Activated T-cell treated with anti-CD3 and anti-CD28 coated beads, Interleukin-2, amount 50 U/mL, for 24 hours (primary cell): Measurements from ENCODE around the gene SCUBE1.

Experiments
- DNase-seq: peaks from one replicate; pipeline ENCODE4 v3.0.0-alpha.2; 2020
- H3K27ac Mint-ChIP-seq: 2 replicates; pipeline ENCODE4 v1.8.0; 2020; ENCODE audit warnings: mild to moderate bottlenecking, mixed read lengths
- H3K27me3 Mint-ChIP-seq: 2 replicates; pipeline ENCODE4 v1.8.0; 2020; ENCODE audit warnings: mixed read lengths
- H3K36me3 Mint-ChIP-seq: 2 replicates; pipeline ENCODE4 v1.8.0; 2020; ENCODE audit warnings: low read depth, mixed read lengths
- H3K4me1 Mint-ChIP-seq: 2 replicates; pipeline ENCODE4 v1.8.0; 2020; ENCODE audit warnings: low read depth, mixed read lengths
- H3K4me3 Mint-ChIP-seq: 2 replicates; pipeline ENCODE4 v1.8.0; 2020; ENCODE audit warnings: mild to moderate bottlenecking, moderate library complexity, mixed read lengths
- H3K9me3 Mint-ChIP-seq: 2 replicates; pipeline ENCODE4 v1.8.0; 2020; ENCODE audit warnings: mixed read lengths

The SCUBE1 gene

GRCh38 chr22:43206509-43207161 lies 136.5 kb downstream of the SCUBE1 start:
- Mint-ChIP-seq H3K36me3 (no peaks in the 10 kb centered on the region), H3K27ac (no peak overlapping the region), H3K27me3 (no peaks in the 10 kb centered on the region), H3K4me3 (no peak overlapping the region), H3K4me1 (peaks cover 8% of the 10 kb centered on the region), H3K9me3 (no peaks in the 10 kb centered on the region)
- no peak for DNase-seq

- H3K36me3 Mint-ChIP-seq = no peaks in the 10 kb centered on the region
- DNase-seq = no peak
- no peak overlapping the region for H3K27ac Mint-ChIP-seq
- no peak overlapping the region for H3K4me3 Mint-ChIP-seq
- no peaks in the 10 kb centered on the region for H3K27me3 Mint-ChIP-seq
- H3K4me1 Mint-ChIP-seq = peaks cover 8% of the 10 kb centered on the region
- no peaks in the 10 kb centered on the region for H3K9me3 Mint-ChIP-seq
These were observed 137.2 kb downstream of the SCUBE1 start for GRCh38 chr22:43205748-43206508.

- H3K27ac Mint-ChIP-seq = no peak overlapping the region
- H3K9me3 Mint-ChIP-seq = no peaks in the 10 kb centered on the region
These were observed 137.9 kb downstream of the SCUBE1 start for GRCh38 chr22:43205261-43205691.

GRCh38 chr22:43203471-43203981 lies 139.6 kb downstream of the SCUBE1 start:
- Mint-ChIP-seq H3K27me3 (no peaks in the 10 kb centered on the region), H3K9me3 (no peaks in the 10 kb centered on the region), H3K36me3 (no peaks in the 10 kb centered on the region), H3K4me1 (peaks cover 8% of the 10 kb centered on the region), H3K27ac (no peak overlapping the region), H3K4me3 (no peak overlapping the region)
- no peak for DNase-seq

More at GRCh38 chr22:43205261-43205691, 137.9 kb downstream of the SCUBE1 start:
- no peaks in the 10 kb centered on the region for H3K27me3 Mint-ChIP-seq
- DNase-seq = no peak
- no peak overlapping the region for H3K4me3 Mint-ChIP-seq
- H3K36me3 Mint-ChIP-seq = no peaks in the 10 kb centered on the region
- peaks cover 8% of the 10 kb centered on the region for H3K4me1 Mint-ChIP-seq

- H3K27me3 Mint-ChIP-seq = no peaks in the 10 kb centered on the region
- peaks cover 8% of the 10 kb centered on the region for H3K4me1 Mint-ChIP-seq
- H3K9me3 Mint-ChIP-seq = no peaks in the 10 kb centered on the region
- no peak overlapping the region for H3K27ac Mint-ChIP-seq
- no peak overlapping the region for H3K4me3 Mint-ChIP-seq
- no peak for DNase-seq
- no peaks in the 10 kb centered on the region for H3K36me3 Mint-ChIP-seq
These were observed 140.3 kb downstream of the SCUBE1 start for GRCh38 chr22:43202756-43203410.

GRCh38 chr22:43202326-43202725 lies 140.8 kb downstream of the SCUBE1 start:
- H3K27ac Mint-ChIP-seq = no peak overlapping the region
- H3K9me3 Mint-ChIP-seq = no peaks in the 10 kb centered on the region
- H3K4me1 Mint-ChIP-seq = peaks cover 8% of the 10 kb centered on the region
- H3K27me3 Mint-ChIP-seq = no peaks in the 10 kb centered on the region
- DNase-seq = no peak
- no peak overlapping the region for H3K4me3 Mint-ChIP-seq
- no peaks in the 10 kb centered on the region for H3K36me3 Mint-ChIP-seq

GRCh38 chr22:43201486-43202219 lies 141.5 kb downstream of the SCUBE1 start:
- Mint-ChIP-seq H3K9me3 (no peaks in the 10 kb centered on the region), H3K27ac (no peak overlapping the region), H3K27me3 (no peaks in the 10 kb centered on the region)

GRCh38 chr22:43200555-43200954 lies 142.6 kb downstream of the SCUBE1 start:
- Mint-ChIP-seq H3K36me3 (no peaks in the 10 kb centered on the region), H3K9me3 (no peaks in the 10 kb centered on the region), H3K4me1 (peaks cover 2% of the 10 kb centered on the region), H3K27ac (no peak overlapping the region), H3K4me3 (no peak overlapping the region), H3K27me3 (no peaks in the 10 kb centered on the region)
- no peak for DNase-seq

More at GRCh38 chr22:43201486-43202219, 141.5 kb downstream of the SCUBE1 start:
- Mint-ChIP-seq H3K4me3 (no peak overlapping the region), H3K4me1 (peaks cover 7% of the 10 kb centered on the region), H3K36me3 (no peaks in the 10 kb centered on the region)
- DNase-seq = no peak

- Mint-ChIP-seq H3K27ac (no peak overlapping the region), H3K36me3 (no peaks in the 10 kb centered on the region), H3K9me3 (no peaks in the 10 kb centered on the region), H3K4me3 (no peak overlapping the region), H3K27me3 (no peaks in the 10 kb centered on the region), H3K4me1 (peaks cover under 1% of the 10 kb centered on the region)
- DNase-seq = no peak
These were observed 143.1 kb downstream of the SCUBE1 start for GRCh38 chr22:43200031-43200430.

GRCh38 chr22:43199541-43199940 lies 143.6 kb downstream of the SCUBE1 start:
- H3K9me3 Mint-ChIP-seq = no peaks in the 10 kb centered on the region
- no peaks in the 10 kb centered on the region for H3K4me1 Mint-ChIP-seq
- no peak overlapping the region for H3K27ac Mint-ChIP-seq
- no peaks in the 10 kb centered on the region for H3K27me3 Mint-ChIP-seq
- no peak for DNase-seq
- H3K4me3 Mint-ChIP-seq = no peak overlapping the region
- no peaks in the 10 kb centered on the region for H3K36me3 Mint-ChIP-seq

- Mint-ChIP-seq H3K4me1 (no peaks in the 10 kb centered on the region), H3K4me3 (no peak overlapping the region), H3K9me3 (no peaks in the 10 kb centered on the region), H3K36me3 (no peaks in the 10 kb centered on the region), H3K27me3 (no peaks in the 10 kb centered on the region), H3K27ac (no peak overlapping the region)
- DNase-seq = no peak
These were observed 144.2 kb downstream of the SCUBE1 start for GRCh38 chr22:43198936-43199335.

GRCh38 chr22:43198126-43198525 lies 145.0 kb downstream of the SCUBE1 start:
- Mint-ChIP-seq H3K27me3 (no peaks in the 10 kb centered on the region), H3K27ac (no peak overlapping the region), H3K4me1 (no peaks in the 10 kb centered on the region), H3K36me3 (no peaks in the 10 kb centered on the region), H3K4me3 (no peak overlapping the region), H3K9me3 (no peaks in the 10 kb centered on the region)
- DNase-seq = no peak

- H3K9me3 Mint-ChIP-seq = no peaks in the 10 kb centered on the region
- H3K27ac Mint-ChIP-seq = no peak overlapping the region
- no peak for DNase-seq
- no peaks in the 10 kb centered on the region for H3K36me3 Mint-ChIP-seq
- H3K4me3 Mint-ChIP-seq = no peak overlapping the region
- no peaks in the 10 kb centered on the region for H3K4me1 Mint-ChIP-seq
- no peaks in the 10 kb centered on the region for H3K27me3 Mint-ChIP-seq
These were observed 145.8 kb downstream of the SCUBE1 start for GRCh38 chr22:43197271-43197941.

GRCh38 chr22:43191831-43192230 lies 151.3 kb downstream of the SCUBE1 start:
- no peak overlapping the region for H3K27ac Mint-ChIP-seq
- H3K27me3 Mint-ChIP-seq = no peaks in the 10 kb centered on the region
- H3K9me3 Mint-ChIP-seq = no peaks in the 10 kb centered on the region

More at GRCh38 chr22:43191831-43192230, 151.3 kb downstream of the SCUBE1 start:
- H3K36me3 Mint-ChIP-seq = peaks cover 1% of the 10 kb centered on the region
- H3K4me1 Mint-ChIP-seq = peaks cover 8% of the 10 kb centered on the region
- H3K4me3 Mint-ChIP-seq = no peak overlapping the region
- DNase-seq = no peak
